ENCODE measurements around the gene HDAC4.

The HDAC4 gene

GRCh38 chr2:239348563-239349452 is 52.0 kb downstream of the HDAC4 start:
- peak; percentile 66 for DNase-seq (ENCODE audit: low read depth)

DNA sequence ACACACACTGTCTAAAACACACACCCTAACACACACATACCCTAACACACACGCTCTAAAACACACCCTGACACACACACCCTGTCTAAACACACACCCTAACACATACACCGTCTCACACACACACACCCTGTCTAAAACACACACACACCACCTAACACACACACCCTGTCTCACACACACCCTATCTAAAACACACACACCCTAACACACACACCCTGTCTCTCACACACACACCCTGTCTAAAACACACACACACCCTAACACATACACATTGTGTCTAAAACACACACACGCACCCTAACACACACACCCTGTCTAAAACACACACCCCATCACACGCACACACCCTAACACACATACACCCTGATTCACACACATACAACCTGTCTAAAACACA is 54.1 kb downstream of the HDAC4 start:
- DNase-seq (ENCODE audit: low read depth): peak; percentile 9

DNA sequence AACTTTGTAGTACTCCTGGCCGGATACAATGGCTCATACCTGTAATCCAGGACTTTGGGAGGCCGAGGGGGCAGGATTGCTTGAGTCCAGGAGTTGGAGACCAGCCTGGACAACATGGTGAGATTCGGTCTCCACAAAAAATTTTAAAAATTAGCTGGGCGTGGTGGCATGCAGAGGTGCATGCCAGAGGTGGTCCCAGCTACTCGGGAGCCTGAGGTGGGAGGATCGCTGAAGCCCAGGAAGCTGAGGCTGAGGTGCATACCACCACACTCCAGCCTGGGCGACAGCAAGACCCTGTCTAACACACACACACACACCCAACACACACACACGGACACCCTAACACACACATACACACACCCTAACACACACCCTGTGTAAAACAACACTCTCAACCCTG is 55.6 kb downstream of the HDAC4 start:
- no peak for DNase-seq (ENCODE audit: low read depth)

DNA sequence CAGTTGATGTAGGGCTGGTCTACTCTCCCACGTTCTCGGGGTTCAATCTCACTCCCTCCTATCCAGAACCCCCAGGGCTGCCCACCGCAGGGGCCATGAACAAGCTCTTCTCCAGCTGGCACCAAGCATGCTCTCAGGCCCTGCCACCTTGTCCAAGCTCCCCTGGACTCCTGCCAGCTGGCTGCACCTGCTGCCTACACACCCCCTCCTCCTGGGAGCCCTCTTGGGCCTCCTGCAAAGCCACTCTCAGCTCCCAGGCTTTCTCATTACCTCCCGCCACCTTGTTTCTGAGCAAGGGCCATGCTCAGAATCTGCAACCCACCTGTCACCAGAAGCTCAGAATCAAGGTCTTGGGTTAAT is 56.0 kb downstream of the HDAC4 start:
- DNase-seq (ENCODE audit: low read depth): no peak

DNA sequence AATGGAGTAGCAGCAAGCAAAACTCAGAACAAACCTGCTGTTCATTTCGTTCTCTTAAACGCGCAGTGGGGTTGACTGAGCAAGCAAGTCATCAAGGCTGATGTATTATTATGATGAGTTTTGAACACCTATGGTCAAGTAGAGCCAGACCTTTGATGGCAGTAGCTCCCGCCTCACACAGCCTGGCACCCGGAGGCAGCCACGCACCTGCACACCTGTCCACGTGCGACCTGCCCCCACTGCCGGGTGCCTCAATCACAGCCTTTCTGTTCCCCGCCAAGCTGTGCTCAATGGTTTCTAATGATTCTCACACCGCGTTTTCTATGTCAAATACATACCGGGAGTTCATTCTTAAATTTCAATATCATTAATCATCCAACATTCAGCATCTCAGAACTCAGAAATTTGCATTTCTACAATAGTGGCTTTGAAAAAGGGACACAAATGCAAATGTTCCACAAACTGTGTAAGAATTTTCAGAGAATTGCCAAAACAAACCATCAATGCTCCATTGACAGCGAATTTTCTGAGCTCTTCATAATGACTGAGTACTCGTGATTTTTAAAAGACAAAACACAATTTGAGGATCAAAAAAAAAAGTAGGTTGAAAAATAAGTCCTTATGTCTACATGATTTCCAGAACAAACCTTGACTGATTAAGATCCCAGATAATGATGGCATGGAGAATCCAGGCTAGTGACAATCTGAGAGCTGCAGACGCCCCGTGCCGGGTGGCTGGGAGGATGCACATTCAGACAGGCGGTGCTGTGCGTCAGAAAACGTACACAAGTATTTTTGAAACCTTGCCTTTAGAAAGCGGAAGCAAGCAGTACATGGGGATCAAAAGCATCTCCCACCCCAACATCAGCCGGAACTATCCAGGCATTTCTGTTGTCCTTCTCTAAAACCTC is 56.6 kb downstream of the HDAC4 start:
- DNase-seq (ENCODE audit: low read depth): no peak

DNA sequence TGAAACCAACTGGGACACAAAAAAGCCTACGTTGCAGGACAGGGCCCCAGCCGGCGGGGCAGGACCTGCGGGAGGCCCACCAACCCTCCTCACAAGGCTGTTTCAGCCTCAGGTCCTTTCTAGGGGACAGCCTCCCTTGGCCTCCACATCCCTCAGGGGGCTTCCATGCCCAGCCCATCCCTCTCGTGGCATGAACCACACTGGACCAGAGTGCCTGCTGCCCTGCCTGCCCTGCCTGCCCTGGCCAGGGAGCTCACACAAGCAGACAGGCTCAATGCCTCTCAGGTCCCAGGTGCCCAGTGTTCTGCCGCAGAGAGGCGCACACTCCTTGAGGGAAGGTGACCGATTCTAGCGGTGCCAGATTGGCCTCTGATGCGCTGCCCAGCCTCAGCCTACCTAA is 57.4 kb downstream of the HDAC4 start:
- DNase-seq (ENCODE audit: low read depth): no peak

DNA sequence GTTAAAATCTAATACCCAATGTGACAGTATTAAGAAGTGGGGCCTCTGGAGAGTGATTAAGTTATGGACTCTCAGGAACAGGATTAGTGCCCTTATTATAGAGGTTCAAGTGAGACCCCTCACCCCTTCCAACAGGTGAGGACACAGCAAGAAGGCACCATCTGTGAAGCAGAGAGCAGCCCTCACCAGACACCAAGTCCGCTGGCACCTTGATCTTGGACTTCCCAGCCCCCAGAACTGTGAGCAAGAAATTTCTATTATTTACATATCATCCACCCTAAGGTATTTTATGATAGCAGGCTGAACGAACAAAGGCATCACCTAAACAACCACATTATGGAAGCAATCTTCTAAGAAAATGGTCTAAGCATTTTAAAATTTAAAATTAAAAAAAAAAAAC is 59.0 kb downstream of the HDAC4 start:
- no peak for DNase-seq (ENCODE audit: low read depth)

- DNase-seq (ENCODE audit: low read depth): no peak
Observed at GRCh38 chr2:239341146-239341732, 59.6 kb downstream of the HDAC4 start.

DNA sequence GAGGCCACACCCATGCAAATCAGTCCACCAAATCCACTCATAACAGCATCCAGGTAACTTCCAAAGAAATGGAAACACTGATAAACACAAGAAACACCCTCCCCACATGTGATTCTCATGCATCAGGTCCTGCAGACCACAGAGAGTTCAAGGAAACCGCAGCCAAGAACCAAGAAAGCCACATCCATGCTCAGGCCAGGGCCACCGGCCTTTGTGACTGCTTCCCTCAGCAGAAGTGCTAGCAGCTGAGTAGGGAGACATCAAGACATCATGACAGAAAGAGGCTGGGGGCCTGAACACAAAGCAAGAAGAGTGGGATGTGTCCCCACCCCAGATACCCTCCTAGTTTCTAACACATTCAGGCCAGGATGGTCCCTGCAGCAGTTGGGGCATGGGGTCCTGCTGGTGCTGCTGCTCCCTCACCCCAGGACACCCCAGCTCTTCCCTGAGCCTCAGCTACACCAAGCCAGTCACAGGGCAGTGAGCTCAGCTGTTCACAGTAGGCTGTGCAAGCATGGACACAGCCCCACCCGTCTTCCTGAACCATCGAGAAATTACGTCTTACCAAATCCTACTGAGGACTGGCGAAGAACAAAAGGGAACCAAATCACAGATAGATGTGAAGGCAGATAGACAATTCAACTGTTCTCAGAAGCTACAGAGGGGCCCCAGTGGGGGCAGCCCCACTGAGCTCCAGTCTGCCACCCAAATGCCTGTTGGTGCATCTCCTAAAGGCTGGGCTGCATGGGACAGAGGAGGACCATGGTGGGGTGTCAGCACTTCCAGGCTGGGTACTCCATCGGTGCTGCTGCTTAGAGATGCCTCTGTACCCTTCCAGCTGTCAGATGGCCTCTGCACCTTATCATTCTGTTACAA is 60.9 kb downstream of the HDAC4 start:
- no peak for DNase-seq (ENCODE audit: low read depth)

DNA sequence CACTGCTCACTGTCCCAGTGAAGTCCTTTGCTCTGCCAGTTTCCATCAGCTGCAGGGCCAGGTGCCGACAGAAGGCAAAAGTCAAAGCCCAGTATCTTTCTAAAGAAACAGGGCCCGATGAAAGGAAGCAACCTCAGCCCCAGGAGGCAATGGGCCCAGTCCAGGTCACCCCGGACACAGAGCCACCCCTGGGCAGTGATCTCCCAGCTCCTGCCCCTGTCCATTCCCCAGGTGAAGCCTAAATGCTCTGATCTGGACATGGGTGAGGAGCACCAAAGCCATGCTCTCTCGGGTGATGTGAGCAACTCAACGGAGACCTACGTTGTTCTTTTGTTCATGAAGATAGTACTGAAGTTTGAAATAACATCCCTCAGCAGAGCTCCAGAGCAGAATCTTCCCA is 61.6 kb downstream of the HDAC4 start:
- DNase-seq (ENCODE audit: low read depth): no peak

DNA sequence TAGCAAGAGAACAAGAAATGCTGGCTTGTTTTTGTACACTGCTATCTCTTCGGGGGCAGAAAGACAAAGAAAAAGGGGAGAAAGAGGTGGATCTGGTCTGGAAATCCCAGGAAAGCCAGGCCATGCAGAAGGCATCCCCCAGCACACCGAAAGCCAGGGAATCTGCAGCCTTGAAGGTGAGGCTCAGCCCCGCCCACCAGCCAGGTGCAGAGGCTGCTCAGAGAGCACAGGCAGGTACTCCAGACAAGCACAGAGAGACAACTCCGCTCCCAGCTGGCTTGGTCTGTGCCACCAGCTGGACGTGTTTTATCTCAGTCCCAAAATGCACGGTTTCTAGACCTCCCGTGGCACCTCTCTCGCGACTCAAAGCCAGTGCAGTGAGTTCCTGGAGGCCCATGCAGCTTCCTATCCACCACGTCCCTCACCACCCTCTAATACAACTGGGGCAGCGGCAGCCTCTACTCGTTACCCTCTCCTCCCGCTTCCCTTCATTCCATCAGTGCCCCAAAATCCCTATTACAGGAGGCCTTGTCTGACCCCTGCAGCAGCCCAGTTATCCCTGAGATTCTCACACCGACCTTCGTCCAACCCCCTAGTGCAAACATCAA is 62.8 kb downstream of the HDAC4 start:
- DNase-seq (ENCODE audit: low read depth): no peak

- no peak for DNase-seq (ENCODE audit: low read depth)
Observed at GRCh38 chr2:239337122-239337876, 63.5 kb downstream of the HDAC4 start.

DNA sequence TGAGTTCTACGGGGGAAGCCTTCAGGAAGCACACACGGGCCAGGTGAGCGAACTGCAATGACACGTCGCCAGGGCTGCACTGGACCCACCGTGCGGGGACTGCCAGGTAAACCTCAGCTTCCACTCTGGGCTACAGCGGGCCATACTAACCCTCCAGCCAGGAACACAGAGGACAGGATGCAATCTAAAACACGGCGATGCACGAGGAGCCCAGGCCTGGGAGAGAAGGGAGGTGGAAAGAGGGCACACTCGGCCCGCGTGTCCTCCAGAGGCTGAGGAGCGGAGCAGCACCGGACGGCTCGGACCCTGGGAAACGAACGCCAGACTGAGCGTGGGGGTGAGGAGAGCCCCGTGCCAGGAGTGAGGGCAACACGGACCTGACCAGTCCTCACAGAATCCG is 69.3 kb downstream of the HDAC4 start:
- no peak for DNase-seq (ENCODE audit: low read depth)

GRCh38 chr2:239330836-239331235 is 70.0 kb downstream of the HDAC4 start:
- no peak for DNase-seq (ENCODE audit: low read depth)

DNA sequence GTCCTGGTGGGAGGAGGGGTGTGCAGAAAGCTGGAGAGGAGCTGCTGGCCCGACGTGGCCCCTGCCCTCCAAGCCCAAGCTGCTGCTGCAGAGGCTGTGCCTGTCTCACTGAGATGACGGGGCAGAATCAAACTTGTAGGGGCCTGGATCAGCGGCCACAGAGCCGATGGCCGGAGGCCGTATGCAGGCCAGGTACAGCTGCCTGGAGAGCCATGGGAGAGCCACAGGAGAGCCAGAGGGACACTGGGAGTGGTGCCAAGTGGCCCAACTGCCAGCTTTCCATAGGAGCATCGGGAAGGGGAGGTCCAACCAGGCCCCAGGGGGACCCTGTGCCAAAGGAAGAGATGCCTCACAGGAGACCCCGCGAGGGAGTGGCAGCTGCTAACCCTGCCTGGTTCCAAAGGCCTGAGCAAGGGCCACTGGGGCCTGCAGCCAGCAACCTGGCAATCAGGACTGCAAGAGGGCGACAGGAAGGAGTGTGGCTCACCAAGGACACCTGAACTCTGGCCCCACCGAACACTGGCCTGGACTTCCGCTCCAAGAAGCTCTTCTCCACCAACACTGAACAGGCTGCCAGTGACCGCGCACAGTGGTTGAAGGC is 70.7 kb downstream of the HDAC4 start:
- DNase-seq (ENCODE audit: low read depth): no peak

DNA sequence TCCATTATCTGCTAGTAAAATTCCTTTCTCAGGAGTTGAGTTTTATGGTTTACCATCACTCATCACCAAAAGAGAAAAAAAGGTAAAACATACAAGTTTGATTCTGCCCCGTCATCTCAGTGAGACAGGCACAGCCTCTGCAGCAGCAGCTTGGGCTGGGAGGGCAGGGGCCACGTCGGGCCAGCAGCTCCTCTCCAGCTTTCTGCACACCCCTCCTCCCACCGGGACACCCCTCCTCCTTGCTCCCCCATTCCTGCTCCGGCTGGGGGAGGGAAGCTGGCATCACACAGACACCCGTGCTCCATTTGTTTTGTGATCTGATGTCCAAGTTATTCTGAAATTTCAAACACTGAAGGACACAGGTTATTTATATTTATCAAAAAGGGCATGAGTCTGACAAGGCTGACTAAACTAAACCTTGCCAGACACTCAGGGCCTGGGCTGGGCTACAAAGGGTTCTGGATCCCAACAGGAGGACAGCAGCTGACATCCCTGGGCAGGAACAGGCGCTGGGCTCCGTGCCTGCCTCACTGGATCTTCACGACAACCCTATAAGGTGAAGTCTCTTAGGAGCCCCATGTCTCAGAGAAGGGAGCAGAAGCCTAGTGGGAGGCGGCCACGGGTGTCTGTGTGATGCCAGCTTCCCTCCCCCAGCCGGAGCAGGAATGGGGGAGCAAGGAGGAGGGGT is 71.4 kb downstream of the HDAC4 start:
- peak; percentile 70 for DNase-seq (ENCODE audit: low read depth)

DNA sequence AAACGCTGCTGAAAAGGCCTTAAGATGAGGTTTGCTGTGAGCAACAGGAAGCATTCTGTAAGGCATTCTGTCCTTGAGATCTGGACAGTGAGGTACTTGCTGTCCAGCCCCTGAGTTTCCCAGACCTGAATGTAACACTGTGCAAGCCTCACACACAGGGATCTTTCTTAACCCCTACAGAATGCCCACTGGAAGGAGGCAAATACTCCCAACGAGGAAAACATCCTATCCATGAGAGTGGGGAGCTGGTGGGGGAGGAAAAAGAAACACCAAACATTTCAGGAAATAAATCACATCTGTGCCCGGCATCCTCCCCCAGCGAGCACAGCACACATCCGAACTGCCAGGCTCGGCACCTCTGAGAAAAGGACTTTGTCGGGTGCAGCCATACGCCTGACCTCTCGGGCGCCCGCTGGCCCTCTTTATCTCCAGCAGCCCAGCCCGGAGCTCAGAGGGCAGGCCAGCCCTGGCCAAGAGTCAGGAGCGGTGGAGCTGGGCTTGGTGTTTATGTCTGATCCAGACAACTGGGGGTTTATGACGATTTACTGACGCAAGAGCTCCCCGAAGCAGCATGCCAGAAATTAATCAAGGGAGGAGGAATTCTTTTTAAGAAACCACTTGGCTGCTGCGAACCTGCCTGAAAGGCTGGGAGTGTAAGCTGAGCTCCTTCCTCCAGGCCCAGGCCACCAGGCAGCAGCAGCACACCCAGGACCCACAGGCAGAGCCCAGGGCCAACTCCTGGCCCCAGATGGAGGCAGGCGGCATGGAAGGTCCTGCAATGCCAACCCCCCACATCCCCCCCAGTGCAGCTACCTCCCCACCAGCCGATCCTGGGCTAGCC is 72.2 kb downstream of the HDAC4 start:
- peak; percentile 100 for DNase-seq (ENCODE audit: low read depth)

DNA sequence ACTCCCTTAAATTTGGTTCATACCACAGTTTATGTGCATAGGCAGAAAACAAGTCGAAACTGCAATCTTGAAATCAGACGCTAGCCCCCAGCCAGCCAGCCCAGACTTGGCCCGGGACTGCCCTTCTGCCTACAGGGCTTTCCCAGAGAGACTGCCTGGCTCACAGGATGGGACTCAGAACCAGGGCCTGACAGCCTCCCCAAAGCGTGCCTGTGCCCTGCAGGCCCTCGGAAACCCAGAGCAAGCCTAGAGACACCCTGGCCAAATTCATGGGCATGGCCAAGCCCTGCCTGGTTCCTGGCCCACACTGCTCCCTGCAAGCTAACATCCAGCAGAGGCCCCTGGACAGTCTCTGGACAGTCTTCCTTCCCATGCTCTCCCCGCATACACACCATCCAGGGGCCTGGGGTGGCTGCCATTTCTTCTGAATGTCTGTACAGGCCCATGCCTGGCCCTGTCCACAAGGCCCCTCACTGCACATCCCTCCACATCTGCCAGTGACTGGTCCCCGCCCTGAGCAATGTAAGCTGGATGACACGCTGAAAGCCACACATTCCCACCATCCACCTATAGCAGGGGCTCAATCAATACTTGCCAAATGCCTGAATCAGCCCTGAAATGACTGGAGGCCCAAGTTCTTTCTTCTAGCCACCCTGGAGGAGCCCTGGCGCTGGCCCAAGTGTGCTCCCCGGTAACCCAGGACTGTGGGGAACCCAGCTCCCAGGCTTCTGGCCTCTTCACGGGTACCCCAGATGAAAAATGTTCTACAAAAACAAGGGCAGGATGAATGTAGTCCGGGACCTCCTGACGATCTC is 73.1 kb downstream of the HDAC4 start:
- DNase-seq (ENCODE audit: low read depth): no peak

Measured in amniotic epithelial cell (primary cell).